Measurements from ENCODE around the gene DNAJC17. TPM values are rescaled to one million over a fixed set of nuclear protein-coding genes. Genes with fewer than 3 reads are reported as not detected.

Gene DNAJC17
- total RNA-seq, 4 donors from 2014 or later: 7.8 to 20.5 (median 17.8) TPM

GRCh38 chr15:40756938-40757337, 50.3 kb downstream of the DNAJC17 start:
- Histone ChIP-seq H3K4me3 (no peak overlapping the region), H3K4me1 (peaks cover 0 to 34% (median 4%) of the 10 kb centered on the region in 3 donors), H3K27me3 (no peaks in the 10 kb centered on the region), H3K9me3 (no peaks in the 10 kb centered on the region), H3K36me3 (peaks cover 0 to 7% of the 10 kb centered on the region in 2 donors), H3K27ac (no peak overlapping the region)
- TF ChIP-seq EP300 (IDR thresholded peaks at IDR 0.05): no peak
- no peak for TF ChIP-seq POLR2AphosphoS5 (IDR thresholded peaks at IDR 0.05)
- TF ChIP-seq POLR2A (IDR thresholded peaks at IDR 0.05): no peak
- no peak for TF ChIP-seq CTCF (IDR thresholded peaks at IDR 0.05)
- WGBS, 2 donors (ENCODE audit: low coverage in 1 of 2): 16 to 81% methylated on average over 3 to 4 of the region's 6 CpGs
- no peak for ATAC-seq

GRCh38 chr15:40755812-40756208, 51.5 kb downstream of the DNAJC17 start:
- no peak for ATAC-seq
- WGBS, 2 donors (ENCODE audit: low coverage in 1 of 2): 73 to 74% methylated on average over 5 to 10 of the region's 10 CpGs
- Histone ChIP-seq H3K4me3 (peak overlapping the region; percentile 73 to 94), H3K4me1 (peaks cover 0 to 37% (median 4%) of the 10 kb centered on the region in 3 donors), H3K27ac (peak overlapping the region in 3 of 4 donors; percentile 80 to 87 (median 87)), H3K9me3 (no peaks in the 10 kb centered on the region), H3K36me3 (peaks cover 0 to 18% of the 10 kb centered on the region in 2 donors), H3K27me3 (no peaks in the 10 kb centered on the region)
- TF ChIP-seq CTCF (IDR thresholded peaks at IDR 0.05) (no peak), POLR2AphosphoS5 (IDR thresholded peaks at IDR 0.05) (no peak), EP300 (IDR thresholded peaks at IDR 0.05) (no peak), POLR2A (IDR thresholded peaks at IDR 0.05) (no peak)

- Histone ChIP-seq H3K4me1 (peaks cover 0 to 37% (median 4%) of the 10 kb centered on the region in 3 donors), H3K36me3 (peaks cover 0 to 25% of the 10 kb centered on the region in 2 donors), H3K27me3 (no peaks in the 10 kb centered on the region), H3K27ac (peak within 1 kb of the TSS; percentile 36 to 87 (median 84)), H3K9me3 (no peaks in the 10 kb centered on the region), H3K4me3 (peak within 1 kb of the TSS; percentile 73 to 94)
- peak; percentile 95 for ATAC-seq
- TF ChIP-seq POLR2AphosphoS5 (IDR thresholded peaks at IDR 0.05): peak; percentile 65
- peak in 3 of 4 experiments; percentile 17 to 46 (median 46) for TF ChIP-seq CTCF (IDR thresholded peaks at IDR 0.05)
- TF ChIP-seq POLR2A (IDR thresholded peaks at IDR 0.05): peak; percentile 43 to 54
- no peak for TF ChIP-seq EP300 (IDR thresholded peaks at IDR 0.05)
- WGBS, 2 donors (ENCODE audit: low coverage in 1 of 2): 0 to 1% methylated on average over 15 to 24 of the region's 66 CpGs
Observed at GRCh38 chr15:40754883-40755811, 52.1 kb downstream of the DNAJC17 start, which contains the start of gene RMDN3. Gene RMDN3, minus strand, starts transcription at chr15:40755254. Its CDS starts 471 bp downstream, at chr15:40754783.

GRCh38 chr15:40754574-40754882, 52.7 kb downstream of the DNAJC17 start:
- peak; percentile 18 for ATAC-seq
- H3K27ac ChIP-seq: peak overlapping the region; percentile 36 to 87 (median 84)
- H3K4me1 ChIP-seq: peaks cover 0 to 37% (median 4%) of the 10 kb centered on the region in 3 donors
- H3K36me3 ChIP-seq: peaks cover 0 to 31% of the 10 kb centered on the region in 2 donors
- peak overlapping the region; percentile 73 to 94 for H3K4me3 ChIP-seq
- no peaks in the 10 kb centered on the region for H3K9me3 ChIP-seq
- WGBS, 2 donors (ENCODE audit: low coverage in 1 of 2): no CpG with 5 or more reads among the region's 22 CpGs
- TF ChIP-seq CTCF (IDR thresholded peaks at IDR 0.05) (no peak), EP300 (IDR thresholded peaks at IDR 0.05) (no peak), POLR2AphosphoS5 (IDR thresholded peaks at IDR 0.05) (no peak), POLR2A (IDR thresholded peaks at IDR 0.05) (no peak)
- H3K27me3 ChIP-seq: no peaks in the 10 kb centered on the region

Data from gastroesophageal sphincter (tissue), 4 donors.